Right lobe of liver (tissue), 4 donors: ENCODE results near the gene IFRD2.

Experiments used
- POLR2A ChIP-seq: fragments of 450-650 bp; IDR thresholded peaks from one replicate; pipeline ENCODE4 v1.6.1; 2017; ENCODE audit warnings: antibody characterized with exemption, mild to moderate bottlenecking
- TF ChIP-seq, protein P1 (sequence below), 4 donors: fragments of 200-600 bp in 3 of 4; fragments of 450-650 bp in 1 of 4; IDR thresholded peaks; one replicate each; pipeline versions ENCODE4 v1.5.1 to v1.8.0; 2016 to 2022; ENCODE audit warnings: antibody characterized with exemption in 4 of 4, mild to moderate bottlenecking in 2 of 4
- donor health status: DM: no; HTN: no; CAD: no.
- donor health status: DM: no; HTN: no; CAD: no.
- donor health status: DM: no; HTN: yes; CAD: no.

DNA sequence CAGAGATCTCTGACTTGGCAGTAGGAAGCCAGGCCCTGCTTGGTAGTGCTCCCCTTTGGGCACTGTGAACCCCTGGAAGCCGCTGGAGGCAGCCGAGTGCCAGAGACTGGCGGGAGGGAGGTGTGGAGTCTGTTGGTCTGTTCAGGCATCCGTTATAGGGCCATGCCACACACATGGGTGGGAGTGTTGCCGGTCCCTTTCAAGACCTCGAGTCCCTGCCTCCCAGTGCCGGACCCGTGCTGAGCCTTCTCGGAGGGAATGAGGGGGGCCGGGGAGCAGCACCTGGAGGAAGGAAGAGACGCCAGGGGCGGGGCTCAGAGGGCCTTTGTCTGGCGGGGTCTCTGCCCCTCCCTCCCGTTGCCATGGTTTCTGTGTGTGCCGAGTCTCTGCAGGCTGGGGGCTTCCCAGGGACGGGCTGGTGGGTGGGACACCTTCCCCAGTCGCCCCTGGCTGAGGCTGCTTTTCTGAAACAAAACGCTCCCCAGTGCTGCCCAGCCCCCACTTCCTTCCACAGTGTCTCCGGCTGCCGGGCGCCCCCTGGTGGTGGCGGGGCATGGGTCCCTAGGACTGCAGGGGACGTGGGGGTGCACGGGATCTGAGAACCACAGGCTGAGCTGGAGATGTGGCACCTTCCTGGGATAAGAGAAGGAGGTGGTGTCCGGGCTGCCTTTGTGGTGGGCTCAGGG is 46.3 kb downstream of the IFRD2 start:
- TF ChIP-seq POLR2A, result no peak
- TF ChIP-seq, protein P1, sequence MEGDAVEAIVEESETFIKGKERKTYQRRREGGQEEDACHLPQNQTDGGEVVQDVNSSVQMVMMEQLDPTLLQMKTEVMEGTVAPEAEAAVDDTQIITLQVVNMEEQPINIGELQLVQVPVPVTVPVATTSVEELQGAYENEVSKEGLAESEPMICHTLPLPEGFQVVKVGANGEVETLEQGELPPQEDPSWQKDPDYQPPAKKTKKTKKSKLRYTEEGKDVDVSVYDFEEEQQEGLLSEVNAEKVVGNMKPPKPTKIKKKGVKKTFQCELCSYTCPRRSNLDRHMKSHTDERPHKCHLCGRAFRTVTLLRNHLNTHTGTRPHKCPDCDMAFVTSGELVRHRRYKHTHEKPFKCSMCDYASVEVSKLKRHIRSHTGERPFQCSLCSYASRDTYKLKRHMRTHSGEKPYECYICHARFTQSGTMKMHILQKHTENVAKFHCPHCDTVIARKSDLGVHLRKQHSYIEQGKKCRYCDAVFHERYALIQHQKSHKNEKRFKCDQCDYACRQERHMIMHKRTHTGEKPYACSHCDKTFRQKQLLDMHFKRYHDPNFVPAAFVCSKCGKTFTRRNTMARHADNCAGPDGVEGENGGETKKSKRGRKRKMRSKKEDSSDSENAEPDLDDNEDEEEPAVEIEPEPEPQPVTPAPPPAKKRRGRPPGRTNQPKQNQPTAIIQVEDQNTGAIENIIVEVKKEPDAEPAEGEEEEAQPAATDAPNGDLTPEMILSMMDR (IDR thresholded peaks at IDR 0.05), result peak in 3 of 4 donors; percentile 90 to 96 (median 95)
